GM06990 (cell line): Measurements from ENCODE around the gene CUX1.

ENCODE experiments used
- DNase-seq: peaks from one replicate; pipeline ENCODE4 v3.0.0-alpha.2; 2011; ENCODE audit not compliant: insufficient read length; ENCODE audit errors: extremely low read depth
- H3K27me3 ChIP-seq: replicated peaks from 2 replicates; pipeline ENCODE4 v1.6.0; 2011; ENCODE audit warnings: low read length; ENCODE audit not compliant: control insufficient read depth, insufficient read depth
- H3K36me3 ChIP-seq: 2 replicates; pipeline ENCODE4 v1.5.1; 2011; ENCODE audit warnings: low read length; ENCODE audit not compliant: control insufficient read depth, insufficient read depth
- H3K4me3 ChIP-seq: replicated peaks from 2 replicates; pipeline ENCODE4 v1.5.1; 2011; ENCODE audit warnings: low read depth, mild to moderate bottlenecking, control low read depth, low read length
- TF ChIP-seq, protein P1 (sequence below): IDR thresholded peaks from 2 replicates; pipeline ENCODE4 v1.5.1; 2011; ENCODE audit warnings: low read length, control low read depth, mild to moderate bottlenecking, inconsistent platforms; ENCODE audit not compliant: insufficient read depth, poor library complexity, severe bottlenecking

CUX1 gene

DNA sequence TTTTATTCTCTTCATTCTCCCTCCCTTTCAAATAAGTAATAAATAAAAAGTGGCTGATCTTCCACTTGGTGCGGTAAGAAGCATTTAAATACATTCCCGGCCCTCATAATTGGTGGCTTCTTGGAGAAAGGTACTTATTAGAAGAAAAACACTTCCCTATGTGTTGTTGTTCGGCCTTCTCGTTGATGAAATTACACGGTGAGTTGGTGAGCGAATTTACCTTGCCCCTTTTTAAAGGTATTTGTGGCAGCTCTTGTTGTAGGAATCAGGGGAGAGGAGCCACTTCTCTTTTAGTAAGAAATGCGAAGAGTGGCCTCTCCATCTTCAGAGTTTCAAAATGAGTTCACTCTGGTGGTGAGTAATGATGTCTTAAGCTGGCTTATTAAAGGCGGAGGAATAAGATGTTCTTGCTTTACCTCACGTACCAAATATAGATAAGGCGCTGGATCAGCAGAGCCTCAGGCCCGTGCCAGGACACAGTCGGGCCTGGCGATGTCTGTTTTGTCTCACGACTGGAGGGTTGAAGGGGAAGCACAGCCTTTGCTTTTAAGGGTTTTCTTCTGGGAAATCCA is 135.9 kb downstream of the CUX1 start:
- TF ChIP-seq, protein P1, sequence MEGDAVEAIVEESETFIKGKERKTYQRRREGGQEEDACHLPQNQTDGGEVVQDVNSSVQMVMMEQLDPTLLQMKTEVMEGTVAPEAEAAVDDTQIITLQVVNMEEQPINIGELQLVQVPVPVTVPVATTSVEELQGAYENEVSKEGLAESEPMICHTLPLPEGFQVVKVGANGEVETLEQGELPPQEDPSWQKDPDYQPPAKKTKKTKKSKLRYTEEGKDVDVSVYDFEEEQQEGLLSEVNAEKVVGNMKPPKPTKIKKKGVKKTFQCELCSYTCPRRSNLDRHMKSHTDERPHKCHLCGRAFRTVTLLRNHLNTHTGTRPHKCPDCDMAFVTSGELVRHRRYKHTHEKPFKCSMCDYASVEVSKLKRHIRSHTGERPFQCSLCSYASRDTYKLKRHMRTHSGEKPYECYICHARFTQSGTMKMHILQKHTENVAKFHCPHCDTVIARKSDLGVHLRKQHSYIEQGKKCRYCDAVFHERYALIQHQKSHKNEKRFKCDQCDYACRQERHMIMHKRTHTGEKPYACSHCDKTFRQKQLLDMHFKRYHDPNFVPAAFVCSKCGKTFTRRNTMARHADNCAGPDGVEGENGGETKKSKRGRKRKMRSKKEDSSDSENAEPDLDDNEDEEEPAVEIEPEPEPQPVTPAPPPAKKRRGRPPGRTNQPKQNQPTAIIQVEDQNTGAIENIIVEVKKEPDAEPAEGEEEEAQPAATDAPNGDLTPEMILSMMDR, result no peak
- peak; percentile 63 for DNase-seq
- Histone ChIP-seq H3K27me3 (no peaks in the 10 kb centered on the region), H3K36me3 (no peaks in the 10 kb centered on the region), H3K4me3 (no peak overlapping the region)

DNA sequence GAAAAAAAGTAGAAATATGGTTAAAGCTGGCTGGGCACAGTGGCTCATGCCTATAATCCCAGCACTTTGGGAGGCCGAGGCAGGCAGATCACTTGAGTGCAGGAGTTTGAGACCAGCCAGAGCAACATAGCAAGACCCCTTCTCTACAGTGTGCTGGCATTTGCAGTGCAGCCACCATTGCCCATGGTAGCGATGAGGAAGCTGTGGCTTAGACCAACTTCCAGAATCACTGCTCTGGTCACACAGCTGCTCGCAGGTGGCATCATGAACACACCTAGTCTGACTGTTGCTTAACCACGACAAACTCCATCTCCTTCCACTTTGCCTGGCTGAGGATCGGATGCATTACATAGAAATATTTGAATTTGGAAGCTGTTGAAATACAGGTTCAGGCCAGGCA is 137.1 kb downstream of the CUX1 start:
- TF ChIP-seq, protein P1, result no peak
- H3K4me3 ChIP-seq, result no peak overlapping the region
- DNase-seq, result no peak
- no peaks in the 10 kb centered on the region for H3K36me3 ChIP-seq
- H3K27me3 ChIP-seq, result no peaks in the 10 kb centered on the region

DNA sequence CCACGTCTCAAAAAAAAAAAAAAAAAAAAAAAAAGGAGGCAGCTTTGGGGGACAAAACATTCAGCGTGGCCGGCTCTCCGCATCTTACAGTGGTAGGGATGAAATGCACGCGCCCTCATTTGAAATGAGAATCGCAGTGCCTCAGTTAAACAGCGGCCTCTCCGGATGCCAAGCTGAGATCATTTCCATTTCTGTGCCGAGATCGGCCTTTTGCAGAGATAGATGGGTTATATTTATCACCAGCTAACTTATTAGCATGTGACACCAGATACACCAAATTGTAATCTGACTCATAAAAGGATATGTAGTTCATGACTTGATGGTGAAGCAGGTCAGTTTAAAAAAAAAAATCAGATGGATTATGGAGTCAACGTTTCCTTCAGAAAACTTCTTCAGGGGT is 138.7 kb downstream of the CUX1 start:
- TF ChIP-seq, protein P1, result no peak
- no peak overlapping the region for H3K4me3 ChIP-seq
- DNase-seq, result no peak
- no peaks in the 10 kb centered on the region for H3K36me3 ChIP-seq
- H3K27me3 ChIP-seq, result no peaks in the 10 kb centered on the region

DNA sequence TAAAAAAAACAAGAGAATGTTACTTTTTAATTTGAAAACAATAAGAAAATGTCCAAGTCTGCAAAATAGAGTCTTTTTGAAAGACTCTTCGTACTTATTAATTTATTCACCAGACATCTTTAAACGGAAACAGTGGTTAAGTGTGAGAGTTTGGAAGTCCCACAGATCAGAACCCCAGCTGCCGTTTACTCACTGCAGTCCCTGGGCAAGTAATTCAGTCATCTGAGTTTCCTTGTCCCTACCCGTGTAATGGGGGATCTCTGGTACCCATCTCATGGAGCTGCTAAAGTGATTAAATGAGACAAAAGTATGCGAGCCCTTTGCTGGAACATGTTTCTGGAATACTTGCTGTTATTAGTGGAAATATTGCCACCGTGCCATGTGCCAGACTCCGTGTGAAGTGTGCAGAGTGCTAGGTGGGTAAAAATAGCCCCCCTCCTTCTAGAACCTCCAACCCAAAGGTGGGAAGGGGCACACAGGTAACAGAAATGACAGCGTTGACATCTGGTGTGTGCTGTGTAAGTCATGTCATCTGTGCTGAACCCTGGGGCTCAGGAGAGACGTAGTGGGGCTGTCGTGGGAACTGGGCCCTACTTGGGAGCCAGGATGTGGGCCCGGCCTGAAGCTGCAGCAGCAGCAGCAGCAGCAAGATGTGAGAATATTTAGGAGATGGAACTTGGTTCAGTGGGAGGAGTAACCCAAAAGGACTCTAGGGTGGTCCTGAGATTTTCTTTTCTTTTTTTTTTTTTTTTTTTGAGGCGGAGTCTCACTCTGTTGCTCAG is 140.5 kb downstream of the CUX1 start:
- H3K4me3 ChIP-seq, result no peak overlapping the region
- DNase-seq, result no peak
- H3K27me3 ChIP-seq, result no peaks in the 10 kb centered on the region
- H3K36me3 ChIP-seq, result no peaks in the 10 kb centered on the region
- TF ChIP-seq, protein P1, result no peak

DNA sequence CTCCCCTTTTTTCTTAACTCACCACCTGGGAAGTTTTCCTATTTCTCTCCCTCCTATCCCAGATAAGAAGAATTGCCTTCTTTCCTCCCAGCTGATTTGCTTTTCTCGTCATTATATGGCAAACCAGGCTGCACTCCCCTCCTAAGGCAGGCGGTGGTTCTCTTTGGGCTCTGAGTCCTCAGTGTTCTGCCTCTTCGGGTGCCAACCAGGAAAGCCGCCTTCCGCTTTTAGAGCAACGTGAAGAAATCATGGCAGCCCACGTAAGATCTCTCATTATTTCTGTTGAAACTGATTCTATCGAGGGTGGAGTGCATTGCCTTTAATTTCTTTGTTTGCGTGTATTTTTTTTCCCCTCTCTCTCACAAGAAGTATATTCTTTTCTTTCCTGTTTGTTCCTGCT is 141.9 kb downstream of the CUX1 start:
- Histone ChIP-seq H3K27me3 (no peaks in the 10 kb centered on the region), H3K4me3 (no peak overlapping the region), H3K36me3 (no peaks in the 10 kb centered on the region)
- DNase-seq, result no peak
- TF ChIP-seq, protein P1, result no peak
